H4 (cell line): ENCODE results near the gene NKX1-2. TPM values are rescaled to one million over a fixed set of nuclear protein-coding genes. Genes with fewer than 3 reads are reported as not detected.

ENCODE experiments used
- DNase-seq: peaks from one replicate; pipeline ENCODE4 v3.0.0-alpha.2; 2015; ENCODE audit warnings: low spot score
- total RNA-seq: library from RNA; depleted of rRNA; stranded (reverse); fragments of >200 nt; shearing (Covaris generic); gene quantifications from 2 replicates; pipeline ENCODE4 v1.2.3, GENCODE V29; 2014; rRNA removed

The NKX1-2 gene
- total RNA-seq: 0.02 TPM in 1 of 2 replicates, not detected in the other

DNA sequence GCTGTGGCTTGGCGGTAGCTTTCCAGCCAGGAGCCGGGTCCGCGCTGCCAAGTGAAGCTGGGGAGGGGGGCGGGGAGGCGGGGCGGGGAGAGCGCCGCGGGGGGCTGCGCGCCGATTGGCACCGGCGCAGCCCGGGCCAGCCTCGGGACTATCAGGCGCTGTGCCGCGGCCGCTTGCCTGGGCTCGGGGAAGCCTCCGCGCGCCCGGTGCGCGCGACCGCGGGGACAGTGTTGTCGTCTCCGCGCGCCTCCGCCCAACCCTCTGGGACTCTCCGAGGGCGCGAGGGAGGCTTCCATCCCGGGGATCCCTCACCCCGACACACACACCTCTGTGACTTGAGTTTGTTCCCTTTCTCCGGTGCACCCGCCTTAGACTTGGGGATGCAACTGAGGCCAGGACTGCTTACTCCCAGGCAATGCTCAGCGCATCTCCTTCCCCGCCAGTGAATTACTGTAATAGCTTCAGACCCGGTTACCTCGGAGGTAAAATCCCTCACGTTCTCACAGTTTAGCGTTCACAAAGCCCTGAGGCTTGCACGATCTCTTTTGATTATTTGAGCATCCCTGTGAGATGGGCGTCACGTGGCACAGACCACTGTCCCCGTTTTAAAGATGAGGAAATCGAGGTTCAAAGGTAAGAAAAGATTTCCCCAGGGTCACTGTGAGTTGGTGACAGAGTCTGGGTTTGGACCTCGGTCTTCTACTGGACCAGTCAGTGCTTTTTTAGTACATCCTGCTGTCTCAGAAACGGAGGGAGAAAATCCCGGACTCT, at the start of gene NKX1-2:
Gene NKX1-2 (minus strand): TSS at position 24 of the 771 bp plus-strand sequence. CDS start 92 bp downstream, outside the sequence.
- no peak for DNase-seq

DNA sequence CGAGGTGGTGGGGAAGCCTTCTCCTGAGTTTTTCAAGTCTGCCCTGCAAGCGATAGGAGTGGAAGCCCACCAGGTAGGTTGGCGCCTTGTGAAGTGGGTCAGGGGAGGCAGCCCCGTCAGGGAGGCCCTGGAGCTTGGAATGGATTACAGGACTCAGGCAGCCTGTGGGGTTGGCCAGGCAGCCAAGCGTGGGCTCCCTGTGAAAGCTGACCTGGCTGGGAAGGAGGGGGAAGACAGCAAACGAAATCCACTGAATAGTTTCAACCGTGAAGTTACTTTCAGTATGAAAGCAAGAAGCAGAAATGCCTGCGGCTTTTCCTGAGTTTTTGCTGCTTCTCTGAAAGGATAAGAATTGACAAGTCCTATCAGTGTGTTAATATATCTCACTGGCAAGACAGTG, 48.2 kb upstream of the NKX1-2 start:
- DNase-seq: no peak

DNA sequence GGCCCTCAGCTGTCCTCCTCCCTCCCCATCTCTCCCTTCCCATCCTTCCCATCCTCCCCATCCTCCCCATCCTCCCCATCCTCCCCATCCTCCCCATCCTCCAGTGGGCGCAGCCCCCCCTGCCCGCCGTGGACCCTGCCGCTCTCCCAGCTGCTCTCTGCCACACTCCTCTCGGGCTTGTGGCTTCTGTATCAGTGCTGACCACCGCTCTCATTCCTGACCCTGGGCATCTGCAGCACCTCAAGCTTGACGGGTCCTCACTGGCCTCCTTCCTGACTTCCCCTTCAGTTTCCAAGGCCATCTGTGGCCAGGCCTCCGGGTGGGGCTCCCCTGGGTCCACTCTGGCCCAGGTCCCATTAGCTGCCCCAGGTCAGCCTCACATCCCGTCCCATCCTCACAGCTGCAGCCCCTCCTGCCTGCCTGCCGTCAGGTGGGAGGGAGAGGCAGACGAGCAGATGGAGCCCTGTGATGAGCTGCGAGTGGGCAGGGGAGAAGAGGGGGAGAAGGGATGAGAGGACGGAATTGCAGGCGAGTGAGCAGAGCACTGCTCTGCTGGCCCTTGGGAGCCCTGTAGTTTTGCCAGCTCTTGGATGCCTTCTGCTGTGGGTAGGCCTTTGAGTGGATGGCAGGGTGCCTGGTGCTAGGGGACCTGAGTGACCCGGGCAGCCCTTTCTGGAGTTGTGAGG, 47.5 kb upstream of the NKX1-2 start:
- no peak for DNase-seq

DNA sequence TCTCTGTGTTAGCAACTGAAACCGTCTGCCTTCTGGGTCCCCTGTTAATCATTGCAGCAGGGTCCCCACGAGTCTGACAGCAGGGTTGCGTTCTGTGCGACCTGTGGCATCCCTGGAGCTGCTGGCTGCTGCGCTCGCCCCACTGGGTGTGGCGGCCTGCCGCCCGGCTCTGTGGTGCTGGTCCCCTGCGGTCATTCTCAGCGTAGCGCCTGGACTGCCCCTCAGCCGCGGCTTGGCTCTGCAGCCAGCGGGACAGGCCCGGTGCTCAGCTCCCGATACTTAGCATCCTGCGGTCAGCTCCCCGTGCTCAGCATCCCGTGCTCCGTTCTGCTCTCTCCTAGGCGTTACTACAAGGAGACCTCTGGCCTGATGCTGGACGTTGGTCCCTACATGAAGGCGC, 46.8 kb upstream of the NKX1-2 start:
- DNase-seq: no peak

DNA sequence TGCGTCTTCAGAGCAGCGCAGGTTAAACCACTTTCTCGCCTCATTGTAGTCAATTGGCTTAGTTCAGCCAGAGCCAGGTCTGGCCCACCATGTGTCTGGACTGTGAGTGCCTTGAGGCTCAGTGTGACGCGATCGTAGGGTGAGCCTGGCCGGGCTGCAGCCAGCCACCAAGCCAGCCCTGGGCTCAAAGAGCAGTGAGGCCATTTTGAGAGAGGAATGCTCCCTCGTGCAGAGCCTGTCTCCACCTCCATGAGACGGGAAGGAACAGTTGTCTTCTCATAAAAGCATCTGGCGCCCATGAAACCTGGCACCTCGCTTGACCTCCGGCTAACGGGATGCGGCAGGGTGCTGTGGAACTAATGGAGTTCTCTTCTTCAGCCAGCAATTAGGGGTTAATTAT, 46.3 kb upstream of the NKX1-2 start:
- no peak for DNase-seq

DNA sequence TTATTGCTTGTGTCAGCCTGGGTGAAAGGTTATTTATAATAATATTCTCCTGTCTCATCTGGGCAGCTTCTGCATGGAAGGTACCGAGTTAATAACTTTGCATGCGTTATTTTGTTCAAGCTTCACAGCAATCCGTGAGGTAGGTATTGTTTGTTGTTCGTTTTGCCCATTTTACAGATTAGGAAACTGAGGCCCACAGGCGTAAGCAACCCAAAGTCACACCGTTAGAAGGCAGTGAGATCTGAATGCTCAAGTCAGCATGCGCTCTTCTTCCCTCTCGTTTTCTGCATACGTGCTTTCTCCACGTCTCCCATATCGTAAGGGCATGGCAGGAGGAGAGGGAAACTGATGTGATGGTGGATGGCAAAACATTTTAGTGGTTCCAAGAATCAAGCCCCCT, 45.9 kb upstream of the NKX1-2 start:
- DNase-seq: no peak

DNA sequence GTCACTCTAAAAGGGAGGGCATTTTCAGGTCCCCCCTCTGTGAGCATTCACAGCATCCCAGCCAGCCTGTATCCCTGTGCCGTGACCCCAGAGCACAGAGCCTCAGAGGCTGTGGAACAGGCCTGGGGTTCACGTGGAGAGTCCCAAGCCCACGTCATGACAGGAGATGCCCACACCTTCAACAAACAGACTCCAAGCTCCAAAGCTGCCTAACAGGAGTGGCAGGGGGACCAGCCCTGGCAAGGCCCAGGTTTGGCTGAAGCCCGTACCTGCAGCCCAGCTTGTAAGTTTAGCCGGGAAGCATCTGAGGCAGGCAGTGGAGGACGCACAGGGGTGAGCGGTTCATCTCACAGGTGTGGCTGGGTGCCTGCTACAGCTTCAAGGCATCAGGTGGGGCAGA, 45.3 kb upstream of the NKX1-2 start:
- DNase-seq: no peak

DNA sequence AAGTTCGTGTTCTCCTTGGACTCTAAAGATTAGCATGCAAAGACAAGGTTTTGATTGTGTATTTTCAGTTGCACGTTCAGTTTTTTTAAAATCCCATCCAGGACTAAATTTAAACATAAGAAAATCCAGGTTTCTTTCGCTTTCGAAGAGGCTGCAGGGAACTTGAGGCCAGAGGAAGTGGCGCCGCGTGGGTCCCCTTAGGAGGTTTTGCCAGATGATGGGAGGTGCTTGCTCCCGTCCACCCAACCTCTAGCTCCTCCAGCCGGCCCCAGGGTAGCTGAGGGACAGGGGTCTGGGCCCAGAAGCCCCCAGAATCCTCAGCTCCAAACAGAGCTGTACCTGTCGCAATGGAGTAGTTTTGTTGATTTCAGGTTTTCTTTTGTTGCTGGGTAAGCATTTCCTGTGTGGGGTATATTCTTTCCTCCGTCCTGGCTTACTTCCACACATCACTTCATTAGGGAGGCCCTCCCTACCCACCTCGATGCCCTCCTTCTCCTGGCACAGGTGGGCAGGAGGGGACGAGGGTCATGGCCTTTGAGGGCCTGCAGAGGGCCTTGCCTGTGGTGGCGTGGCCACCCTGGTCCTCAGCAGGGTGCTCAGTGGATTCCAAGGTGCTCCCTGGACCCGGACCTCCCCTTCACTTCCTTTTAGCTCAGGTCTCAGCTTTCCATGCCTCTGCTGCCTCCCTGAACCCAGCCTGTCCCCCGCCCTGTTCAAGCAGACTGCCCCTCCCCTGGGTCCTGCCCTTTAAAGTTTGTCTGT, 44.4 kb upstream of the NKX1-2 start:
- no peak for DNase-seq

DNA sequence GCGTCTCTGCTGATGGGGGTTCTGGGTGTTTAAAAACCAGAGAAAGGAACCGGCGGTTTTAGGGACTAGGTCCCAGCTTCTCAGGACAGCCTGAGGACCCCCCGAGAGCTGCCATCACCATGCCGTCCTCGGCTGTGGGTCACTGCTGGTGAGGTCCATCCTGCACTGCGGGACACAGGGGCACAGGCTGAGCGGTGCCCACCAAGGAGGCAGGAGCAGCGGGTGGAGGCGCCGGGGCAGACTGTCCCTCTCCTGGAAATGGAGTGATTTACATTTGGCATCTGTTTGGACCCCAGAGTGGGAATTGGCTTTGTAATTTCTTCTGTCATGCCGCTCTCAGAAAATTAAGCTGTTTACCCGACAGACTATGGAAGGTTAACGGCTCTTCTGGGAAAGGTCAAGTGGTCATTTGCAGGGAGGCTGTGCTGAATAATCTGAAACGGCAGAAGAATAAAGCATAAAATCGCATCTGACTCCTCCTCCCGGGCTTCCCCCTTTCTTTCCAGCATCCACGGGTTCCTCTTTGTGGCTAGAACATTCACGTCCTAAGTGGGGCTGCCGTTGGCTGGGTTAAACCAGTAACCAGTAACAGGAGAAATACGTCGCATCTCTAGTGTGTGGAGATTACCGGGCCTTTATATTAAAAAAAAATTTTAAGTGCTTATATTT, 43.5 kb upstream of the NKX1-2 start:
- DNase-seq: no peak

DNA sequence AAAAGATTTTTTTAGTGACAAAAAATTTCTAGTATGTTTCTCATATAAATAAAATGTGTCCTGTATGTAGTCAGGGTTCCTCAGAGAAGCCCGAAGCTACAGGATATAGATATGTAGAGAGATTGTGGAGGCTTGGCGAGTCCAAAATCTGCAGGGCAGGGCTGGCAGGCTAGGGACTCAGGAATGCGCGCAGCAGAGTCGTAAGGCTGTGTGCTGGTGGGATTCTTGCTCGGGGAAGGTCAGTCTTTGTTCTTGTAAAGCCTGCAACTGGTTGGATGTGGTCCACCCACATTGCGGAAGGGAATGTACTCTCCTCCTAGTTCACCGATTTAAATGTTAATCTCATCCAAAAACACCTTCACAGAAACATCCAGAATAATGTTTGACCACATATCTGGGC, 42.4 kb upstream of the NKX1-2 start:
- DNase-seq: no peak

DNA sequence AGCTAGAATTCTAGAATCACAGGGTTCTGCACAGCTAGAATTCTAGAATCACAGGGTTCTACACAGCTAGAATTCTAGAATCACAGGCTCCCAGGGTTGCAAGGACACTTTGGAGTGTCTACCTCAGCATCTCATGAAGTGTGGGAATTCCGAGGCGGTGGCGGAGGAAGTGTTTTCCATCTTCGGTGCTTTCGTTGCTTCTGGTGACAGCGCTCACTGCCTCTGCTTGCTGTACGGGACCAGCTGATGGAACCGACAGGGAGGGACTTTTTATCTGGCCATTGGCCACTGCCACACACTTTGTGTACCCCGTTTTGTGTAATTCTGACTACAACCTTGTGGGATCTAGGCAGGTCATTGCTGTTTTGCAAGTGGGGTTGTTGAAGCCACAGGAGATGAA, 41.3 kb upstream of the NKX1-2 start:
- DNase-seq: no peak

DNA sequence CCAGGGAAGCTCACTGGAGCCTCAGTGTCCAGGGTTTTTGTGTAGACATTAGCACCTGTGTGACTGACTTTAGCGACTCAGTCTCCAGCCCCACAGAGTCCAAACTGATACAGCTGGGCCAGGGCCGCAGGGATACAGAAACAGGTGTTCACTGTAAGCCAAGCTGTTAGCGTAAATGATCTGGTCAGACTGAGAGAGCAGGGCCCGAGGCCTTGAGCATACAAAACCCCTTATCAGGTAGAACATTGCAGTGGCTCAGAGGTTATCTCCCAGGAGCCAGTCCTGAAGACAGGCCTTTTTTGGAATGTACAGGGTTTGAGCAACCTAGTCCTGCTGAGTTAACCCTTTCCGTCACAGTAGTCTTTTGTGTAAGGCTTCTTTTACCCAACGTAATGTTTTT, 36.8 kb upstream of the NKX1-2 start:
- DNase-seq: no peak

DNA sequence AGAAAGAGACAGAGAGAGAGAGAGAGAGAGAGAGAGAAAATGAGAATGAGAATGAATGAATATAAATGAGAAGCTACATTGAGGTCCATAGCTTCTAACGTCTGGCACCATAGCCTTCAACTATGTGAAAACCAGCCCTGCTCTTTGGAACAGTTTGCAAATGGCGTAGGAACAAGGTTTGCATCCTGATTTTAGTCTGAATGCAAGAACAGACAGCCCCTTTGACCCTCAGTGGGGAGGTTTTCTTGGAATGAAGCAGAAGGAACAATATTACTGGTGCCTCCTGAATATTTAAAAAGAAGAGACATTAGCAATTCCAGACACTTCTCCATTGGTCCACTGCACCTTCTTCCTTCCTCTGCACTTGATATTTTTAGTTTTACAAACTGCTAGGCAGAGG, 34.8 kb upstream of the NKX1-2 start:
- no peak for DNase-seq

DNA sequence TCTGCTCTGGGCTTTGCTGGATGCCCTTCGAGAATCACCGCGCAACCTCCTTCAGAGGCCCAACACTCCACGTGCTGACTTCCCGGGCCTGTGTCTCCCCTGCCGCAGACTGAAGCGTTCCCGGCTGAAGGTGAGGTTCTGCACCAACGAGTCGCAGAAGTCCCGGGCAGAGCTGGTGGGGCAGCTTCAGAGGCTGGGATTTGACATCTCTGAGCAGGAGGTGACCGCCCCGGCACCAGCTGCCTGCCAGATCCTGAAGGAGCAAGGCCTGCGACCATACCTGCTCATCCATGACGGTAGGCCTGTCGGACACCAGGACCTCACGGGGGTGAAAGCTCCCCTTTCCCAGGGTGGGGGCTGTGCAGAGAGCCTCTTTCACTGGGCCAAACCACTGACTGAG, 34.2 kb upstream of the NKX1-2 start:
- DNase-seq: no peak

DNA sequence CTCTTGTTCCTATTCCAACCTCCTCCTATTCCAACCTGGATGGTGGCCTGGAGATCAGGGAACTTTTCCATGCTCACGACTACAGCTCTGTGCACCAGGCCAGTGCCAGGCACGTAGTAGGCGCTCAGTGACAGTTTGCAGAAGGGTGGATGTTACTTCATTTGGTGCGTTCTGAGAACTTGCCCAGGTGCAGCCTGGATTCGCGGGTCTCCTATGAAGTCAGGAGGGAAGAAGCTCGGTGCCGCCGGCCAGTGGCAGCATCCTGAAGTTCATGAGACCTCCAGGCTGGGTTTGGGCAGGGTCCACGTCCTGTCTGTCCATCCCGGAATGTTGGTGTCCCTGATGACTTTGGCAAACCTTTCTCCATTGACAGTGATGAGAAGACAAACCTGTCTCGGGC, 33.0 kb upstream of the NKX1-2 start:
- DNase-seq: no peak

DNA sequence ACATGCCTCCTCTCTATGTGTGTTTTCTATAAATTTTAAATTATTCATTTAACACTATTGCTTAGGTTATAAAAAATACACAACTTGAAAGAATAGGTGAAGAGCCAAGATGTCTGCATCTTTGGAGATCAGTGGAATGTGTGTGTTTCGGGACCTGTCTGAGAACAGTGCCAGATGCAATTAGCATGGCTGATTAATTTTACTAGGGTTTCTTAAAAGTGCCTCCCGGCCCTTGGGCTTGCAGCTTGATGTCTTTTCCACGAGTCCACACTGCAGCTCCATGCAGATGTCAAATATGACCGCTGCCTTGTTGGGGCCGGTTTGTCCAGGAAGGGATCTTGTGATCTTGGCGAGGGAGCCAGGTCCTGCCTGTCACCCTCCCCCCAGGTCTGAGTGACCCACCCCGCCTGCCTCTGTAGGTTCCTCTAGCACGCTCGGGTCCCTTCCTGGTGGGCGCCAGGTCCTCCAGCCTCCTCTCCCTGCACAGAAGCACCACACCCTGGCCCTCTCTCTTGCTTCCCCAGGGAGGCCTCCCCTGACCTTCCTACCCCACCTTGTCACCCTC, 32.5 kb upstream of the NKX1-2 start:
- DNase-seq: no peak

DNA sequence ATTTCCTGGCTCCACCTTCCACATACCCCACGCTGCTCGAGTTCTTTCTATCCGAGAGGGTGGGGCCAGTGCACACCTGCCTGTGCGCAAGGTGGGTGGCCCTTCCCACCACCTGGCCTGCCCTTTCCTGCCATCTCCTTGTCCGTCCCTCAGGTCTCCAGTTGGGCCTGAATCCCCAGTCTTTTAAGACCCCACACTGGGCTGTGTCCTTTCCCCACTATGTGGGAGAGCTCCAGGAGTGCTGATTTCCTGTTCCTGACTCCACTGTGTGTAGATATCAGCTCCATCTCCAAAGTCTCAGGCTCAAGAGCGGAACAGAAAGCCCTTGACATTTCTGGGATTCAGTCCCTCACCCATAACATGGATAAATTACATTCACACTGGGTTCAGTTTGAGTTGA, 31.9 kb upstream of the NKX1-2 start:
- DNase-seq: no peak

DNA sequence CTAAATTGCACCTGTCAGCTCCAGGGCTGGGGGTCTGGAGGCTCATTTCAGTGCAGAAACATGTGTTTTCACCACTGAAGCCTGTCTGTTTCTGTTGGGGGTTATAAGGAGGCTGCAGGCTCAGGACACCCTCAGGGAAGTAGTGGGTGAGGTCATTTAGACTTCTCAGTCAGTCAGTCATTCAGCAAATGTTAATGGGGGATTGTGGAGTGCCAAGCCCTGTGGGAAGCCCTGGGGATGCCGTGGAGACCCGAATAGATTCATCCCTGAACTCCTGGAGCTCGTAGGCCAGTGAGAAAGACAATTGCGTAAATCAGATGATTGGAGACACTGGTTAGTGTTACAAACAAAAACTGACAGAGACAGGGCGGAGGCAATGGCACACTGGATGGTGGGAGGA, 31.0 kb upstream of the NKX1-2 start:
- no peak for DNase-seq

DNA sequence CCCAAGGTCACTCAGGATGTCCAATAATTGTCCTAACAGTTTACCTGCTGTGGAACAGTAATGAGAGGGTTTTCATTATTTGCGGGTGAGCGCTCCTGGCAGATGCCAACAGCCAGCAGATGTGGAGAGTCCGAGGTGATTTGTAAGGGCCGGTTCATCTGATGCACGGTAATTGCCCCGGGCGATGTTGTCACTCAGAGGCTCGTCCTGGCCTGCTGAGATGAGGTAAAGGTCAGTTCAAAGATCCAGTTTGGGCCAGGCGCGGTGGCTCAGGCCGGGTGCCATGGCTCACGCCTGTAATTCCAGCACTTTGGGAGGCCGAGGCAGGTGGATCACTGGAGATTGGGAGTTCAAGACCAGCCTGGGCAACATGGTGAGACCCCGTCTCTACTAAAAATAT, 28.7 kb upstream of the NKX1-2 start:
- DNase-seq: no peak

DNA sequence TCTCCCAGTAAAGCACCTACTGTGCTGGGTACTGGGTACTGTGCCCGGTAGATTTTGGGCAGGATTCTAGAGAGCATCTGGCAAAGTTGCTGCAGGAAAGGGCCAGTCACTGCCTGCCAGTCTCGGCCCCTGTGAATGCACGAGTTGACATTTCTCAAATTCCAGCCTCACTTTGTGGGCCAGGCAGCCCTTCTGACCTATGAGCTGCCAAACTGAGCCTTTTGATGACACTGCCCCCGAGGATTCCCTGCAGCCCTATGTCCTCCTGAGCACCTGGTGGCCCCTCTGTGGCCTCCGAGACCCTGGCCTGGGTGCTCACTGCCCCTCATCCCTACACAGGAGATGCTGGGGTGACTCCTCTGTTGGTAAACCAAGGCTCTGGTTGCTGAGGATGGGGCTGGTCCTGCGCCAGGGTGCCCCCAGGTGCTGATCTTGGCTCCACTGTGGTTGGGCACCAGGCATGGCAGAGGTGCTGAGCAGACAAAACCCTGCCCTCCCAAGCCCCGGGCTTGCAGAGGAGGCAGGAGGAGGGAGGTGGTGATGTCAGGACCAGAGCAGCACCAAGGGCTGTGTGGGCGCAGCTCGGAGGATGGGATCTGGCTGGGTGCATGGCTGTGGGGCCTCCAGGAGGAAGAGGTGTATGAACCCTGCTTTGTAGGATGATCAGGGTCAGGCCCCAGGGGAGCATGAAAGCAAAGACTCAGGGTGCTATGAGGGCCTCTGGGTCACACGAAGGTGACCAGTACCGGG, 28.0 kb upstream of the NKX1-2 start:
- no peak for DNase-seq
